Muscle layer of duodenum (tissue), 2 donors: Measurements from ENCODE around the gene LGALS7B.

Experiments used
- H3K27ac ChIP-seq: one replicate; pipeline ENCODE4 v1.7.0; 2013; ENCODE audit warnings: mild to moderate bottlenecking, low read length
- H3K27me3 ChIP-seq: one replicate; pipeline ENCODE4 v1.7.0; 2013; ENCODE audit warnings: low read depth, mild to moderate bottlenecking, control low read depth, low read length
- H3K36me3 ChIP-seq, 2 donors: one replicate each; pipeline ENCODE4 v1.7.0; 2013; ENCODE audit warnings: low read length in 2 of 2, control low read depth in 1 of 2, mild to moderate bottlenecking in 1 of 2; ENCODE audit not compliant: insufficient read depth in 2 of 2, control insufficient read depth in 1 of 2
- H3K4me1 ChIP-seq, 2 donors: one replicate each; pipeline ENCODE4 v1.7.0; 2013; ENCODE audit warnings: low read length in 2 of 2, mild to moderate bottlenecking in 2 of 2, control low read depth in 1 of 2, moderate library complexity in 1 of 2; ENCODE audit not compliant: insufficient read depth in 2 of 2, control insufficient read depth in 1 of 2
- H3K4me3 ChIP-seq, 2 donors: one replicate each; pipeline ENCODE4 v1.7.0; 2013; ENCODE audit warnings: low read length in 2 of 2, low read depth in 1 of 2, mild to moderate bottlenecking in 1 of 2
- H3K9me3 ChIP-seq, 2 donors: one replicate each; pipeline ENCODE4 v1.7.0; 2013; ENCODE audit warnings: low read length in 2 of 2, control low read depth in 1 of 2, mild to moderate bottlenecking in 1 of 2; ENCODE audit not compliant: control insufficient read depth in 1 of 2
- donor health status: healthy.

The LGALS7B gene

GRCh38 chr19:38840583-38840968 lies 51.6 kb downstream of the LGALS7B start:
- Histone ChIP-seq H3K4me1 (peaks cover 0 to 3% of the 10 kb centered on the region in 2 donors), H3K4me3 (no peak overlapping the region)

More at GRCh38 chr19:38840583-38840968, 51.6 kb downstream of the LGALS7B start:
- peaks cover 89 to 95% of the 10 kb centered on the region in 2 donors for H3K36me3 ChIP-seq
- H3K27ac ChIP-seq = no peak overlapping the region
- H3K27me3 ChIP-seq = no peaks in the 10 kb centered on the region
- no peaks in the 10 kb centered on the region for H3K9me3 ChIP-seq
